ENCODE data around the gene IMMT.

IMMT gene

GRCh38 chr2:86139981-86140380 is 55.3 kb downstream of the IMMT start:
- no peak for DNase-seq

GRCh38 chr2:86138736-86139625 is 56.3 kb downstream of the IMMT start:
- DNase-seq = no peak

GRCh38 chr2:86136141-86136540 is 59.1 kb downstream of the IMMT start:
- no peak for DNase-seq

- DNase-seq = no peak
Observed at GRCh38 chr2:86135653-86136052, 59.6 kb downstream of the IMMT start.

- DNase-seq = no peak
Observed at GRCh38 chr2:86134709-86135108, 60.6 kb downstream of the IMMT start.

GRCh38 chr2:86124683-86125082 is 70.6 kb downstream of the IMMT start:
- no peak for DNase-seq

- no peak for DNase-seq
Observed at GRCh38 chr2:86123328-86123925, 71.8 kb downstream of the IMMT start.

GRCh38 chr2:86118130-86118529 is 77.1 kb downstream of the IMMT start:
- no peak for DNase-seq

GRCh38 chr2:86107031-86107430 is 88.2 kb downstream of the IMMT start:
- DNase-seq = no peak

- DNase-seq = peak; percentile 86
Observed at GRCh38 chr2:86105969-86106945, 89.0 kb downstream of the IMMT start, which contains the start of gene PTCD3. PTCD3 (plus strand) TSS chr2:86106235; CDS start chr2:86106248, 13 bp downstream.

GRCh38 chr2:86105252-86105968 is 89.9 kb downstream of the IMMT start, which contains the start of gene POLR1A:
POLR1A (minus strand) TSS chr2:86105886; CDS start chr2:86105776, 110 bp downstream.
- DNase-seq = peak; percentile 86

GRCh38 chr2:86102157-86102556 is 93.1 kb downstream of the IMMT start:
- DNase-seq = no peak

- no peak for DNase-seq
Observed at GRCh38 chr2:86097913-86098312, 97.3 kb downstream of the IMMT start.

- no peak for DNase-seq
Observed at GRCh38 chr2:86097114-86097896, 98.0 kb downstream of the IMMT start.

- DNase-seq = no peak
Observed at GRCh38 chr2:86094229-86094628, 101.0 kb downstream of the IMMT start.

Measured in NCI-H748 treated with DMSO at 0.1 percent for 48 hours (cell line).